Endothelial cell of umbilical vein (primary cell): ENCODE data around the gene DRD1. TPM values are rescaled to one million over a fixed set of nuclear protein-coding genes. Genes with fewer than 3 reads are reported as not detected.

Experiments
- BruUV-seq: library from RNA; stranded (reverse); fragments of 400-500 nt; replicated peaks from 2 replicates; lab custom pipeline; 2021; lab: Mats Ljungman, UMichigan
- CTCF ChIA-PET: fragments of 300-600, 350-600 bp; sonication (Branson Sonifier 250); formaldehyde crosslinking; loops from one replicate; lab custom pipeline; 2021; ENCODE audit warnings: antibody characterized with exemption, inconsistent platforms; lab: Charles Lee
- POLR2A ChIA-PET: fragments of 300-600, 350-600 bp; sonication (Branson Sonifier 250); formaldehyde crosslinking; loops from one replicate; lab custom pipeline; 2021; ENCODE audit warnings: antibody characterized with exemption, inconsistent platforms; lab: Charles Lee
- DNase-seq: peaks from one replicate; pipeline ENCODE4 v3.0.0-alpha.2; 2011; ENCODE audit warnings: low read depth, low spot score
- FAIRE-seq: peaks from 2 replicates; lab custom pipeline; 2011; peaks lifted over from hg19 to GRCh38; lab: Jason Lieb, UNC
- H2AFZ ChIP-seq: 2 replicates; pipeline ENCODE4 v1.6.0; 2012; ENCODE audit warnings: low read depth, low read length, control low read depth, inconsistent platforms
- H3K27ac ChIP-seq: 2 replicates; pipeline ENCODE4 v1.5.1; 2011; ENCODE audit warnings: low read depth, mild to moderate bottlenecking, control low read depth, low read length, moderate library complexity; ENCODE audit not compliant: insufficient read depth
- H3K27me3 ChIP-seq, 2 experiments: 2 replicates each; pipeline versions ENCODE4 v1.6.0 to v1.6.1; 2011; ENCODE audit warnings: low read length in 2 of 2, mixed read lengths in 1 of 2; ENCODE audit not compliant: control insufficient read depth in 2 of 2, insufficient read depth in 2 of 2
- H3K36me3 ChIP-seq, 2 experiments: 2 replicates in 1 of 2; 3 replicates in 1 of 2; pipeline ENCODE4 v1.5.1; 2011; ENCODE audit warnings: low read length in 2 of 2, mild to moderate bottlenecking in 1 of 2, moderate library complexity in 1 of 2; ENCODE audit not compliant: control insufficient read depth in 2 of 2, insufficient read depth in 2 of 2; ENCODE audit errors: extremely low read depth in 1 of 2
- H3K4me1 ChIP-seq: 3 replicates; pipeline ENCODE4 v1.5.1; 2011; ENCODE audit warnings: mild to moderate bottlenecking, low read length; ENCODE audit not compliant: control insufficient read depth, insufficient read depth; ENCODE audit errors: extremely low read depth
- H3K4me2 ChIP-seq: 2 replicates; pipeline ENCODE4 v1.6.1; 2011; ENCODE audit warnings: low read length, control low read depth, mixed read lengths; ENCODE audit not compliant: insufficient read depth
- H3K4me3 ChIP-seq, 3 experiments: fragments of 200-600 bp in 1 of 3; sonication (generic), shearing (Covaris generic) in 1 of 3; replicated peaks in 1 of 3; 2 replicates each; pipeline ENCODE4 v1.5.1; 2011 to 2016; ENCODE audit warnings: control low read depth in 3 of 3, low read length in 3 of 3, mild to moderate bottlenecking in 2 of 3, inconsistent platforms in 1 of 3, low read depth in 1 of 3, moderate library complexity in 1 of 3; ENCODE audit not compliant: insufficient read depth in 1 of 3
- H3K79me2 ChIP-seq: 2 replicates; pipeline ENCODE4 v1.6.0; 2012; ENCODE audit warnings: low read length, inconsistent platforms; ENCODE audit not compliant: control insufficient read depth, insufficient read depth
- H3K9ac ChIP-seq: replicated peaks from 2 replicates; pipeline ENCODE3; 2011; ENCODE audit warnings: low read length, control low read depth; ENCODE audit not compliant: insufficient read depth; ENCODE audit errors: extremely low read depth
- H3K9me1 ChIP-seq: replicated peaks from 3 replicates; pipeline ENCODE4 v1.6.0; 2011; ENCODE audit warnings: mild to moderate bottlenecking, low read length; ENCODE audit not compliant: control insufficient read depth, insufficient read depth; ENCODE audit errors: extremely low read depth
- H3K9me3 ChIP-seq: replicated peaks from 2 replicates; pipeline ENCODE4 v1.5.1; 2012; ENCODE audit warnings: low read length, inconsistent platforms; ENCODE audit not compliant: control insufficient read depth, insufficient read depth
- H4K20me1 ChIP-seq: replicated peaks from 2 replicates; pipeline ENCODE3; 2011; ENCODE audit warnings: mild to moderate bottlenecking, low read length; ENCODE audit not compliant: control insufficient read depth, insufficient read depth; ENCODE audit errors: extremely low read depth
- CTCF ChIP-seq, 2 donors: IDR thresholded peaks; 1 replicate in 1 of 2; 2 replicates in 1 of 2; pipeline ENCODE4 v1.5.1; 2011; ENCODE audit warnings: low read length in 2 of 2, mild to moderate bottlenecking in 2 of 2, moderate library complexity in 2 of 2, control low read depth in 1 of 2, inconsistent platforms in 1 of 2, low read depth in 1 of 2; ENCODE audit not compliant: insufficient read depth in 1 of 2; ENCODE audit errors: extremely low read depth in 1 of 2
- EZH2 ChIP-seq: IDR thresholded peaks from 2 replicates; pipeline ENCODE4 v1.6.1; 2012; ENCODE audit warnings: borderline replicate concordance, low read depth, mild to moderate bottlenecking, moderate library complexity, low read length, inconsistent platforms; ENCODE audit not compliant: severe bottlenecking
- FOS ChIP-seq: IDR thresholded peaks from 2 replicates; pipeline ENCODE4 v1.6.1; 2011; ENCODE audit warnings: mild to moderate bottlenecking, low read length, moderate library complexity, borderline replicate concordance; ENCODE audit not compliant: insufficient read depth
- GATA2 ChIP-seq: IDR thresholded peaks from 2 replicates; pipeline ENCODE4 v1.7.0; 2011; ENCODE audit warnings: low read depth, mild to moderate bottlenecking, moderate library complexity, mixed read lengths, low read length; ENCODE audit not compliant: insufficient read length, insufficient read depth
- JUN ChIP-seq: IDR thresholded peaks from 2 replicates; pipeline ENCODE4 v1.6.1; 2011; ENCODE audit warnings: borderline replicate concordance, low read depth; ENCODE audit not compliant: insufficient read length, insufficient read depth
- MYC ChIP-seq: IDR thresholded peaks from one replicate; pipeline ENCODE4 v1.6.1; 2011; ENCODE audit warnings: mild to moderate bottlenecking, low read depth, low read length
- POLR2A ChIP-seq: IDR thresholded peaks from 2 replicates; pipeline ENCODE4 v1.6.1; 2012; ENCODE audit warnings: low read depth, mild to moderate bottlenecking, control low read depth, low read length
- POLR2AphosphoS5 ChIP-seq: IDR thresholded peaks from 2 replicates; pipeline ENCODE4 v1.6.1; 2012; ENCODE audit warnings: low read depth, mild to moderate bottlenecking, control low read depth, low read length, moderate library complexity; ENCODE audit not compliant: insufficient read depth
- dilution Hi-C: fragments of 300-500 bp; cut with MboI; formaldehyde crosslinking; loops from one replicate; pipeline ENCODE4 v1.15.0; 2019; ENCODE audit warnings: low sequenced_read_pairs; ENCODE audit not compliant: extremely low pct_ligation_motif_present
- intact Hi-C: fragments of 100-400 bp; cut with micrococcal nuclease; formaldehyde crosslinking; loops from one replicate; pipeline ENCODE4 v1.10.0; 2022
- polyA plus RNA-seq, 4 experiments: library from polyadenylated mRNA; depleted of rRNA in 3 of 4; stranded (reverse) in 3 of 4; unstranded in 1 of 4; fragments of >200 nt; gene quantifications; 2 replicates each; pipeline versions ENCODE4 v1.2.1 to v1.2.3, GENCODE V29; 2011 to 2012; ENCODE audit warnings: missing spikeins in 1 of 4
- total RNA-seq: library from RNA; stranded (reverse); gene quantifications from 2 replicates; pipeline ENCODE4 v1.2.3, GENCODE V29; 2021
- TF ChIP-seq, protein P1 (sequence below): IDR thresholded peaks from 2 replicates; pipeline ENCODE4 v1.6.1; 2011; ENCODE audit not compliant: insufficient read depth, insufficient read length

The DRD1 gene
- total and polyA plus RNA-seq, 2 donors (not counting 3 experiments of a cell fraction or from before 2014, with no cell fraction given) = not detected

- Histone ChIP-seq H3K9ac (no peak overlapping the region), H3K27ac (no peak overlapping the region), H3K9me3 (no peaks in the 10 kb centered on the region), H2AFZ (no peak overlapping the region), H3K9me1 (no peaks in the 10 kb centered on the region), H3K27me3 (peaks cover 0 to 1% of the 10 kb centered on the region in 2 experiments), H3K36me3 (no peaks in the 10 kb centered on the region), H3K4me2 (no peak overlapping the region), H3K79me2 (no peaks in the 10 kb centered on the region), H3K4me3 (no peak overlapping the region), H3K4me1 (no peaks in the 10 kb centered on the region), H4K20me1 (no peaks in the 10 kb centered on the region)
- BruUV-seq = no TSS peak
- no peak for FAIRE-seq
- ChIA-PET POLR2A (no interaction called here), CTCF (interaction anchor here (2.5 to 3.4 kb wide), 4 partner anchors 11 to 16 kb away, joined by 15 to 29 read pairs (median 20); partner anchors contain the start of gene SFXN1)
- intact Hi-C loops = no loop called here
- TF ChIP-seq POLR2A (no peak), MYC (no peak), EZH2 (no peak), FOS (no peak), CTCF (IDR thresholded peaks at IDR 0.05; ENCODE audit: extremely low read depth in 1 of 2, insufficient read depth in 1 of 2, low read depth in 1 of 2, low read length in 2 of 2) (no peak), JUN (no peak), POLR2AphosphoS5 (no peak), GATA2 (no peak)
- TF ChIP-seq, protein P1, sequence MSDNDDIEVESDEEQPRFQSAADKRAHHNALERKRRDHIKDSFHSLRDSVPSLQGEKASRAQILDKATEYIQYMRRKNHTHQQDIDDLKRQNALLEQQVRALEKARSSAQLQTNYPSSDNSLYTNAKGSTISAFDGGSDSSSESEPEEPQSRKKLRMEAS = no peak
- dilution Hi-C loops = no loop called here
- DNase-seq = no peak
Observed at GRCh38 chr5:175463641-175464040, 19.7 kb upstream of the DRD1 start.
